K562 (cell line): ENCODE results near the gene ZER1. TPM values are rescaled to one million over a fixed set of nuclear protein-coding genes. Genes with fewer than 3 reads are reported as not detected.

Experiments
- AFF4 ChIP-seq: sonication (generic); formaldehyde crosslinking; IDR thresholded peaks from 2 replicates; pipeline ENCODE4 v1.8.0; 2023; ENCODE audit warnings: mild to moderate bottlenecking, missing genetic modification reagents
- ARHGAP35 ChIP-seq: fragments of 450-650 bp; IDR thresholded peaks from 2 replicates; pipeline ENCODE4 v1.6.1; 2018; ENCODE audit not compliant: partially characterized antibody
- CBFB ChIP-seq: sonication (generic); formaldehyde crosslinking; IDR thresholded peaks from 2 replicates; pipeline ENCODE4 v1.4.0; 2020; ENCODE audit warnings: mild to moderate bottlenecking, missing genetic modification reagents
- DLX4 ChIP-seq: fragments of 250-450 bp; sonication (Bioruptor Pico); IDR thresholded peaks from 2 replicates; pipeline ENCODE4 v1.6.1; 2021; ENCODE audit warnings: mild to moderate bottlenecking
- POLR2G ChIP-seq: fragments of 200-400 bp; formaldehyde crosslinking; IDR thresholded peaks from 2 replicates; pipeline ENCODE4 v1.6.1; 2017; ENCODE audit warnings: low read depth, mild to moderate bottlenecking, antibody characterized with exemption, low read length, moderate library complexity
- RBFOX2 ChIP-seq: fragments of 200-400 bp; formaldehyde crosslinking; IDR thresholded peaks from 2 replicates; pipeline ENCODE4 v1.6.1; 2017; ENCODE audit warnings: low read depth, mild to moderate bottlenecking, low read length, moderate library complexity
- ZNF444 ChIP-seq: fragments of 250-450 bp; sonication (Bioruptor Pico); IDR thresholded peaks from 2 replicates; pipeline ENCODE4 v1.4.0; 2020; ENCODE audit warnings: mild to moderate bottlenecking, moderate library complexity
- ZNF512 ChIP-seq: IDR thresholded peaks from 2 replicates; pipeline ENCODE4 v1.6.1; 2016; ENCODE audit warnings: missing genetic modification characterization, missing compliant biosample characterization
- ZNF655 ChIP-seq: fragments of 250-450 bp; sonication (Bioruptor Pico); IDR thresholded peaks from 2 replicates; pipeline ENCODE4 v1.5.0; 2021
- ZNF766 ChIP-seq: fragments of 200-800 bp; sonication (Bioruptor generic); conservative IDR thresholded peaks from 2 replicates; pipeline ENCODE4 v1.6.1; 2016; ENCODE audit warnings: missing genetic modification characterization, missing compliant biosample characterization
- polyA plus RNA-seq, 8 experiments: library from polyadenylated mRNA; depleted of rRNA in 4 of 8; stranded (reverse) in 5 of 8; unstranded in 3 of 8; fragments of >200 nt; fragmentation: Nextera tagmentation in 2 of 8; fragmentation: Illumina TruSeq in 1 of 8; extraction: Ambion mirVana in 2 of 8; extraction: Trizol in 1 of 8; gene quantifications; 2 replicates each; pipeline versions ENCODE4 v1.2.1 to v1.2.3, GENCODE V29; 2011 to 2014; ENCODE audit warnings: inconsistent platforms in 1 of 8, missing spikeins in 1 of 8
- total RNA-seq, 7 experiments: library from RNA; depleted of rRNA in 6 of 7; stranded (reverse); fragments of >200 nt in 6 of 7; fragmentation: Illumina TruSeq in 2 of 7; extraction: Trizol in 2 of 7; gene quantifications; 2 replicates each; pipeline versions ENCODE4 v1.2.1 to v1.2.3, GENCODE V29; 2011 to 2021; ENCODE audit warnings: low replicate concordance in 1 of 7

The ZER1 gene
- total and polyA plus RNA-seq, 9 of the 15 experiments (the other 6 are each of a cell fraction or from before 2014, with no cell fraction given), result 0.07 to 10.7 (median 6.2) TPM

- TF ChIP-seq ZNF512, result no peak
- TF ChIP-seq ZNF766, result no peak
- no peak for TF ChIP-seq ZNF655 (CRISPR knock-in tag)
- no peak for TF ChIP-seq DLX4
- TF ChIP-seq CBFB (CRISPR knock-in tag), result no peak
- TF ChIP-seq POLR2G, result peak; percentile 62; the same call in 1 of the 2 replicates
- no peak for TF ChIP-seq ARHGAP35
- peak; percentile 18; the same call in 1 of the 2 replicates for TF ChIP-seq RBFOX2
- TF ChIP-seq AFF4, result no peak
- TF ChIP-seq ZNF444 (CRISPR knock-in tag), result no peak
Measured at GRCh38 chr9:128712451-128713410, 59.0 kb downstream of the ZER1 start (continued).
